GM12873 (cell line): ENCODE data around the gene CLEC7A.

Experiments used
- CTCF ChIP-seq: IDR thresholded peaks from 2 replicates; pipeline ENCODE4 v1.5.1; 2012; ENCODE audit warnings: low read depth, mild to moderate bottlenecking, moderate library complexity, low read length, control low read depth; ENCODE audit not compliant: insufficient read depth; ENCODE audit errors: missing control alignments

Gene CLEC7A

DNA sequence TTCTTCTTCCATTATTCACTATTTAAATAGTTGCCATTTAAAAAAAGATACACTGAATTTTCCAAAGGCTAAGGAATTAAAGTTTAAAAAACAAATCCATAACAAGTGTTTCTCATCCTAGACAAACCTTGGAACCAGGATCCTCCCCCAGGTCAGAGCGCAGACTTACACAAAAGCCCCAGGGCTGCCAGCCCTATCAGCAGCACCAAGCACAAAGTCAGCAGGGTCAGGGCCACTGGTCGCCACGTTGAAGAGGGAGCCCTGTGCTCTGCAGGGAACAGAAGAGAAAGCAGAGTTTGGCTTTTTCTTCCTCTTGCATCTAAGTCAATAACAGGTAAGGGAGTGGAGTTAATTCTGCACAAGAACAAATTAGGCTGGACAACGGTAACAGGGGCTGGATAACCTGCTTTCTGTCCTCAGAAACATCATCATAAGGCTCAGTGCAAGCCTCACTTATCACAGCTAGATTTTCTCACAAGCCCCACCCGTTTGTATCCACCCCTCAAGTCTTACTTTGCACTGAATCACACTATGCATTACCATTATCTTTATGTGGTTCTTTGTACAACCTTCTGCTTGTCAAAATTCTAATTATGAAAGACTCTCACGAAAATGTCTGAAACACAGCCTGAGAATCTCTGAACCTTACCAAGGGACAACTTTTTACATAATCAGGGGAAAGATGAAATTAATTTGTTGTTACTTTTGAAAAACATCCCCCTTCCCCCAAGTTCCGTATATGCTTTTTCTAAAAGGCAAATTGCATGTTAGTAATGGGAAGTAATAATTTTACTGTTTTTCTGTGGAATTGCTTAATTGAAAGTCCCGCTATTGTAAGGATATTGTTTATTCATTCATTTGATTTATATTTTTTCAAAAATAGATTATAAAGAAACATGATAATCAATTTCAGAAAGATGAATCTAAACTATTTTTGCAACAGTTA lies 40.8 kb downstream of the CLEC7A start:
- no peak for TF ChIP-seq CTCF

DNA sequence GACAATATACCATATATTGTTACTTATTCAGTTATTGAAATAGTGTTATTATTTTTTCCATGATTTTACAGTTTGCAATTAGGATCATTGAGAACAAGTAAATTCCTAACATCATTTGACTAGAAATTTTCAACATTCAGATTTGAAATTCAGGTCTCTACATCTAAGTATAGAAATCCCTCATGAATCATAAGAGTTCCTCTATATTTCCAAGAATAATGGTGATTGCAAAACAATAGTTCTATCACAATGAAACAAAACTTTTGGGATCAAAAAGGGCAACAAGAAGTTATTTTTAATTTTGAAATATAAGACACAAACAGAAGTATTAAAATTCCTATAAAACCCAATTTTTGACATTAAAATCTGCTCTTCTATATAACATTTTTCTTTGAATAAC lies 42.0 kb downstream of the CLEC7A start:
- no peak for TF ChIP-seq CTCF

DNA sequence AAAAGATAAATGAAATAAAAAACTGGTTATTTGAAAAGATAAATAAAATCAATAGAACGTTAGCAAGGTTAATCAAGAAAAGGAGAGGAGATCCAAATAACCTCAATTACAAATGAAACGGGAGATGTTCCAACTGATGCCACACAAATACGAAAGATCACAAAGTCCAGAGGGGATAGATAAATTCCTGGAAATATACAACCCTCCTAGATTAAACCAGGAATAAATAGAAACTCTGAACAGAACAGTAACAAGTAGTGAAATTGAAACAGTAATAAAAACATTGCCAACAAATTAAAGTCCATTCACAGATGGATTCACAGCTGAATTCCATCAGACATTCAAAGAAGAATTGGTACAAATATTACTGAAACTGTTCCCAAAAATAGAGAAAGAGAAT lies 43.6 kb downstream of the CLEC7A start:
- TF ChIP-seq CTCF, result no peak

DNA sequence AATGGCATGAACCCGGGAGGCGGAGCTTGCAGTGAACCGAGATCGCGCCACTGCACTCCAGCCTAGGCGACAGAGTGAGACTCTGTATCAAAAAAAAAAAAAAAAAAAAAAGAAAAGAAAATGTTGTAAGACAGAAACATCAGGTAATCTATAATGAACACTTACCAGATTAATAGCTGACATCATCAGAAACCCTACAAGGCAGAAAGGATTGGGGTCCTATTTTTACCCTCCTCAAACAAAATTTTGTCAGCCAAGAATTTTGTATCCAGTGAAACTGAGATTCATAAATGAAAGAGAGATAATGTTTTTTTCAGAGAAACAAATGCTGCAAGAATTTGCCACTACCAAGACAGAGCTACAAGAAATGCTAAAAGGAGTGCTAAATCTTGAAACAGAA lies 45.3 kb downstream of the CLEC7A start:
- no peak for TF ChIP-seq CTCF

DNA sequence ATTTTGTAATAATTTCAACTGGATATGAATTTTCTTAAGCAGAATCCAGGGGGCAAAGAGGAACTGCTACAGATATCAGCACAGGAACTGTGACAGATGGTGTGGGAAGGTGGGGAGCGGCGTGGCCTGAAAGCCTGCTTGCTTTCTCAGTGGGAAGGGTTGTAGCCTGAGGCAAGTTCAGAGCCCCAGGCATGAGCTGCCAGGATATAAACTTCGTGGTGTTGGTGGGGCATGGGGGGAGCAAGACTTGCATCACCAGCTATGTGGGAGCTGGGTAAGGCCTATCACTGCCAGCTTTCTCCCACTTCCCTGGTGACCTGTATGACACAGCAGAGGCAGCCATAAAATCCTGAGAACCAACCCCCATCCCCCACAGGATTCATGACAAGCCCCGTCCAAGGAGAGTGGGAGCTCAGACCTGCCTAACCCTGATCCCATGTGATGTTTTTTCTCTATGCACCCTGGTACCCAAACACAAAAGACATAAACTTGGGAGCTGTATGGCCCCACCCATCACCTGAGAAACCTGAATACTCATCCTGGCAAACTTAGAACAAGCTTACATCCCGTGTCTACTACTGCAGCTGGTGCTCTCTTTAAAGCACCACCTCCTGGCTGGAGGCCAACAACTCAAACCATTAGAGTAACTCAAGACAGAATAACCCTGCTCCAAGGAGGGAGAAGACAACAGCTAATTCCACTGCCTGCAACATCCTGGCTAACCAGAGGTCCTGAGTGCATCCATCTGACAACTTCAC lies 47.7 kb downstream of the CLEC7A start:
- no peak for TF ChIP-seq CTCF

DNA sequence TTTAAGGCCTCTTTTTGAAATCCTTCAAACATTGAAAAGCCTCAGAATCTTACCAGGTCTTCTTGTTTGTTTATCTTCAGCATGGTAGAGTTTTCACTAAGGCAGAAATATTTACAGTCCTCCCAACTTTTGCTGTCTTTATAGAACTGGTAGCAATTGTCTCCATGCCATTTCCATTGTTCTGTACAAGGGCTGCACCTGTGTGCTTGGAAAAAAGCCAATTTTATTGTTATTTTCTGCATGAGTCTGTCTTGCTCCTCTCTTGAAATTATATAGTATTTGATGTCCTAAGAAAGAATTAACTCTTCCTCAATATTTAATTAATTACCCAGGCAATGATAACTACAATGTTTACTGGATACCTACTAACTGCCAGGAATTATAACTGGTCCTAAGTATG lies 54.5 kb downstream of the CLEC7A start:
- no peak for TF ChIP-seq CTCF

DNA sequence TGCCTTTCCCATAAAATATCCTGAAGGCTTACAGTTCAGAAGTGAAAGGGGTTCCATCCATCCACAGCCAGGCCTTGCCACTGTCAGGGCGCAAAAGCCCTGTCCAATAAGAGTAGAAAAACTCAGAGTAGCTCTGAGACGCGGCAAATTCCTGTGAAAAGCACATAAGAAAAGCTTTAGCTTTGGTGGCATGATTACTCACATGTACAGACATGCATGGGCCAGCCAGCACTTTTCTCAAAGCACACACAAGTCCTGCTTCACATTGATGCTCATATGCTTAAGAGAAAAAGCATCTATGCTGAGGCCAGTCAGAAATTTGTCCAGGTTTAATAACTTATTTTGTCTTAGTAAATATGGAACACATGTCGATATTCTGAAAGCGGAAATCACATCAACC lies 56.7 kb downstream of the CLEC7A start:
- TF ChIP-seq CTCF, result no peak
